ENCODE data around the gene CD300C.
"Not testable (repeated sequence)": the region's sequence is repeated elsewhere in the genome, so short reads cannot be mapped to it uniquely, and the experiment has no call there.

CD300C gene

DNA sequence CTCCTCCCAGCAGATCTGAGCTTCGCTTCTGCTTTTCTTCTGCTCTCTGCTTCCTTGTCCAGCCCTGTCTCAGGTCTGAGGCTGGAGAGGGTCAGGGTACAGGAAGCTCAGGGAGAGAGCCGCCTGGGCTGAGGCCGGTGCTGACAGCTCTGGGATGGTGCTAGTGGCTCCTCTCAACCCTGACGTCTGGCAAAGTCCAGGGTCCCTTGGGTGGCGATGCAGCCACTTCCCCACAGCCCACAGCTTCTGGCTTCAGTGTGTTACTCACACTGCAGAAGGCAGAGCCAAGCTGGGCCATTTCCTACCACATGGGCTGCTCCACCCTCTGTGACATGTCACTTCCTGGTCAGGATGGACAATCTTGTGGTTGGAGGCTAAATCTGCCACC is at the start of gene CD300C:
Gene CD300C (minus strand): TSS at position 273 of the 388 bp plus-strand sequence. CDS start 333 bp downstream, outside the sequence.
- peak; percentile 61 for DNase-seq

DNA sequence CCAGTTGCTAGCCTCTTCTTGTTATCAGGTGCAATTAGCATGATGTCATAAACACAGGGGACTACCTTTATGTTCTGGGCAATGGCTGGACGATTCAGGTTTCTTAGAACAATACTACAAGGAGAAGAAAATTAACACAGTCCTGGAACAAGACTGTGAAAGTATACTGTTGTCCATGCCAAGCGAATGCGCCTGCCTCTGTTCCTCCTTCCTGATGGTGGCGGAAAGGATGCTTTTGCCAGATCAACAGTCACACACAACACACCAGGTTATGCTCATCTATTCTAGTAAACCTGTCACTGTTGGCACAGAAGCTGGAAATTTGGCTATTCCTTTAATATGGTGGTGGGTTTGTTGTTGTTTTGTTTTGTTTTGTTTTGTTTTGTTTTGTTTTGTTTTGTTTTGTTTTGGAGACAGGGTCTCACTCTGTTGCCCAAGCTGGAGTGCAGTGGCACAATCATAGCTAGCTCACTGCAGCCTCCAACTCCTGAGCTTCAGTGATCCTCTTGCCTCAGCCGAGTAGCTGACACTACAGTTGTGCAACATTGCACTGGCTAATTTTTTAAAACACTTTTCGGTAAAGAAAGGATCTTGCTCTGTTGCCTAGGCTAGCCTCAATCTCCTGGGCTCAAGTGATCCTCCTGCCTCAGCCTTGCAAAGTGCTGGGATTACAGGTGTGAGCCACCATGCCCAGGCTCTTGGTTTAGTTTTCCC is 49.3 kb upstream of the CD300C start:
- DNase-seq: no peak

DNA sequence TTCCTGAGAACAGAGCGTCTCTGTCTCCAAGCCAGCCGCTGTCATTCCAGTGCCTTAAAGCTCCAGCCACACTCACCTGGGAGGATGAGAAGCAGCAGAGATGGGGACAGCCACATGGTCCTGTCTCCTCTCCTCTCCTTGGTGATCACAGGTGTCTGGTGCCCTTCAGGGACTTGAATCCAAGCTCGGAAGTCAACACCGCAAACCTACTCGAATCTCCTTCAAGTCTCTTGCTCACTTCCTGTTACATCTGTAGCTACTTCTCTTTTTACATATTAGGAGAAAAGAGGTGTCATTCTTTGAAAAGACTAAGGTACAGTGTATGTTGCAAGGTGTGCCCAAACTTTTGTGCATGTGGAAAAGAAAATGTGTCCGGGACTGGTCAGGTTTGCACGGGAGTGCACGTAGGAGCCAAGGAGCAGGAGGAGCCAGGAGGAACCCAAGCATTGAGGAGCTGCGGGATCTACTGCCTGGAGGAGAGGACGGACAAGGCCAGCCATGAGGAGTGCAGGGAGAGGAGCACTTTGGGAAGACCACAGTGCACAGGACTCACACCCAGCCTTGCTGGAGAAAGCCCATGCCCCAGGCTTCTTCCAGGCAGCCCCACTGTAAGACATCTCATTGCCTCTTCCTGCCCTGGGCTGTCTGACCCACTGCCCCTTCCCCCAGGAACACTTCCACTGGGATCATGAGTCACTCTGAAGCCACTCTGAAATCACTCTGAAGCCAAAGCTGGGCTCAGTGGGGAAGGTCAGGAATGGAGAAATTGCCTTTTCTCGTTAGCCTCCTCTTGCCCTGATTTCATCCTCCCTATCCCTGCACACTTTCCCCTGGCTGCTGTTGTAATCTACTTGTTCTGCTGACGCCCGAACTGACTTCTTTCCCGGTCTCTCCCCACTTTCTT is 46.4 kb upstream of the CD300C start, which contains the start of gene CD300LD:
Gene CD300LD (minus strand): TSS at position 197 of the 904 bp plus-strand sequence. CDS start 81 bp downstream, at position 116.
- DNase-seq: no peak

DNA sequence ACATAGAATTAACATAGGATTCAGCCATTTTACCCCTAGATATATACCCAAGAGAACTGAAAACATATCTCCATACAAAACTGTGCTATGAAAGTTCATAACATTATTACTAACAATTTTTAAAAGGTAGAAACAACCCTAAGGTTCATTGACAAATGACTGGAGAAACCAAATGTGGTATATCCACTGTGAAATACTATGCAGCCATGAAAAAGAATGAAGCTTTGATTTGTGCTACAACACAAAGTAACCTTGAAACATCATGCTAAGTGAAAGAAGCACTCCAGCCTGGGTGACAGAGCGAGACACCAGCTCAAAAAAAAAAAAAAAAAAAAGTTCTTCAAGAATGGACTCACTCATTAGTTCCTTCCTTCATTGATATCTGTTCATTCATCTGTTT is 45.6 kb upstream of the CD300C start:
- no peak for DNase-seq

DNA sequence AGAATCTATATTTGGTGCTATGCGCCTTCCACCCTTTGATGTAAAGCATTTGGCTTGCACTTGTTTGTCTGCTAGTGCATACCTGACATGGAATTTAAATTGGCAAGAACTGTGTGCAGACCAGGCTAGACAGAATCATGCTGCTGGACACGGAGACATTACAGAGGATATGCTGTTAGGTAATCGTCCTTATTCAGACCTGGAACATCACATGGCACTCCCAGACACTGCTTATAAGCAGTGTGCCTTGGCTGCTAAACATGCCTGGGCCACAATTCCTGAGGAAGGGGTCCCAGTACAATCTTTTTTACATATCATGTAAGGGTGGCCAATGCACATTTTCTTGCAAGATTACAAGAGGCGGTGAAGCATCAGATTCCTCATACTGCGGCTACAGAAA is 39.8 kb upstream of the CD300C start:
- DNase-seq: no peak

DNA sequence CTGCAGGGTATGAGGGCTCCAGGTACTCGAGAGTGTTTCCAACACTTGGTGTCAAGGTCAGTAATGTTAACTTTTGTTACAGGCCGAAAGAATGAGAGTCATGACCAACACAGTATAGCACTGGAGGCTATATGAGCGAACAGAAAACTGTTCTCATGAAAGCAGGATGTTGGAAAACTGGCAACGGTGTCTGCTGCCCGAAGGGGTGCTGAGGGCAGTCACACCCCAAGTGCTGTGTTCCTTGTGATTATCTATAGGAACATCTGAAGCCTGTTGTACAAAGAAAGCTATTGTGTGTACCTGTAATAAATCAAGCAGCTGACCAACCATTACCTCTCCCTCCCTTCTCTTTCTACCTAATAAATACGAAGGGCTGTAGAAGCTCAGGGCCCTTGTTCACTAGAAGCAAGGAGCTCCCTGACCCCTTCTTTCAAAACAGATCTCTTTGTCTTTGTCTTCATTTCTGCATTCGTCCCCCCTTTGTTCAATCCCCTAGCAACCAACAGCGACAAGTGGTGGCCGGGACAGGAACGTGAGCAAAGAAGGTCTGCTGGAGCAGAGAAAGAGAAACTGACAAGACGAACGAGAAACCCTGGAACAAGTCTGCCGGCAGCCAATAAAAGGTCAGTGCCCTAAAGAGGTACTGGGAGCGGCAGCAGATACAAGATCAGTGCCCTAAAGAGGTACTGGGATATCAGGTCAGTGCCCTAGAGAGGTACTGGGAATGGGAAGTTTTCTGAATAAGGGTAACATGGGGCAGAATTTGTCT is 38.6 kb upstream of the CD300C start:
- no peak for DNase-seq

DNA sequence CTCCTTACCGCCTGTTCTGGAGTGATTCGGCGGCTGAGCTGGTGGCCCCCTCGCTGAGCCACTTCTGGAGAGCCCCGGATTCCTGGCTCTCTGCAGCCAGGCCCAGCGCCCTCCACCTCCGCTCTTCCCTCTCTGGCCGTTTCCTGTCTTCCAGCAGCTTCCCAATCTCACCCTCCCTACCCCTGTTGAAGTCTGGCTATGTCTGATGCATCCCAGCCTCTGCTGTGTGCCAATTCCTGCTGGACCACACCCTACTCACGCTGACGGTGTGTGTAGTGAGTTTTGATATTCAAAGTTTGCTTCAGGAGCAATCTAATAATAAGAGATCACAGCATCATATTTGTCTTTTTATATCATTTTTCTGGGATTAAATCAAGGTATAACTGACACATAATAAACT is 36.7 kb upstream of the CD300C start:
- DNase-seq: no peak

DNA sequence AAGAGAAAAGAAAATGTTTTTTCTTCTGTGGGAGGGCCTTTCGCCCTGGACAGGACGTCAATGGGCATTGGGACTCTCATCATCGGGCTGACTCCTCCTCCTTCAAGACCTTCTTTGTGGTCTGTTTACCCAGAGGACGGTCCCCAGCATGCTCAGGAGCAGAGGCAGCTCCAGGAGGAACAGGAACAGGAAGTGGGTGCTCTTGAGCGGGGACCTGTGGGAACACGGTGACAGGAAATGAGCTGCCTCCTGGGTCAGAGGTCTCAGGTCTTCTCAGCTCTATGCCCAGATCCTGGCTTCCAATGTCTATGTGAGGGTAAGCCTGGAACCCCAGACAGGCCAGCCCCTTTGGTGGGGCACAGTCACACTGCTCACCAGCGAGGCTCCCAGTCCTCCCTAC is 34.0 kb upstream of the CD300C start:
- no peak for DNase-seq

DNA sequence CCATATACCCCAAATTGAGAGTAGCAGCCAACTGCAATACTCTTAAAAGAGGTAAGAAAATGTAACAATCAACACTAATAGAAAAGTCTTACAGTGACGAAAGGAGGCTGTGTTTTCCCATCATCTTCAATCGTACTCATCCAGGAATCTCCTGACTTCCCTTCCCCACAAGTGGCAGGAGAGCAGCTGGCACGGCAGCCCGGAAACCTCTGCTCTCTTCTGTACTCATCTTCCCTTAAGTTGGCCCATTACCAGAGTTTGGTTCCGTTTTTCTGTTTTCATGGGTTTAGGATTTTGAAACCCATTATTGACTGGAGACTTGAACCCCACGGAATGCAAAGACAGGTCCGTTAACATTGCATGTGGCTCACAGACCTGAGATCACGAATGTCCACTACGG is 33.1 kb upstream of the CD300C start:
- no peak for DNase-seq

DNA sequence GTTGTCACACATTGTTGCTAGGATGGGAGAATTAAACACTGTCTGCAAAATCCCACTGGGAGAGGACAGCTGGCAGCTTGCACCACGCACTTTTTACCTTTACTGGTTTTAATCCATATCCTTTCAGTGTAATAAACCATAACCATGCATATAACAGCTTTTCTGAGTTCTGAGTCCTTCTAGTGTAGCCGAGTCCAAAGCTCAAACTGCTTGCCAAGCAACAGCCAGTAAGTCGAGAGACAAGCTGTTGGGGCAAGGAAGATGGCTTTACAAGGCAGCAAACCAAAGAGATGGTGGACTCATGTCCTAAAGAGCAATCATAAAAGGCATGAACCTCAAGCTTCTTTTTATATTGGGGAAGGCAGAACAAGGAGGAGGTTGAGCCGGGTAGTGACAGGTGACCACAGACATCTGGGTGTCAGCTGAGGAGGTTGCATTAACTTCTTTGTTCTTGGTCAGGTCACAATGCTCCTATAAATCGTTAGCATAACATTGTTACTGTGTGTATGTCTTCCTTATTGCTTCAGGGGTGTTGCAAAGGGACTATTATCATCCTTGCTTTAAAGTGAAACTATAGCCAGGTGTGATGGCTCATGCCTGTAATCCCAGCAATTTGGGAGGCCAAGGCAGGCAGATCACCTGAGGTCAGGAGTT is 28.7 kb upstream of the CD300C start:
- DNase-seq: no peak

DNA sequence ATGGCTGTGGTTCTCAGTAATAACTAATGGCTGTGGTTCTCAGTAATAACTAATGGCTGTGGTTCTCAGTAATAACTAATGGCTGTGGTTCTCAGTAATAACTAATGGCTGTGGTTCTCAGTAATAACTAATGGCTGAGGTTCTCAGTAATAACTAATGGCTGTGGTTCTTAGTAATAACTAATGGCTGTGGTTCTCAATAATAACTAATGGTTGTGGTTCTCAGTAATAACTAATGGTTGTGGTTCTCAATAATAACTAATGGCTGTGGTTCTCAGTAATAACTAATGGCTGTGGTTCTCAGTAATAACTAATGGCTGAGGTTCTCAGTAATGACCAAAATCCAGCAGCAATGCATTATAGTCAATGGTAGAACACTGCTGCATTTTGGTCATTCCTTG is 27.7 kb upstream of the CD300C start:
- DNase-seq: not testable (repeated sequence)

DNA sequence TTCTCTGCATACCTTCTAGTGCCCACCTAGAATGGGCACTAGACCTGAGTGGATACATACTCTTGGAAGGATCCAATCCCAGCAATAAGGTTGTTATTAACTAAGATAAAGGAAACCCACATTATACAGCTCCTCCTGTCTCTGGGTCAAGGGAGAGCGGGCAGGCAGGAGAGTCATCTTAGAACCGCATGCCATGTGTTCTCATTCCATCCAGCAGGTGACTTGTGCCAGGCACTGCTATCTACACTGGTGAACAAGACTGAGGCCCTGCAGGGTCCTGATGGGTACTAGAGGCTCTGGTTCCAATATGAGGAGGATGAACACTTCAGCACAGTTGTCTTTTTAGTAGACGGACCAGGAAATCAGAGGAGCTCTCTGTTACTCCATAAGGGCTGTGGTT is 27.3 kb upstream of the CD300C start:
- no peak for DNase-seq

DNA sequence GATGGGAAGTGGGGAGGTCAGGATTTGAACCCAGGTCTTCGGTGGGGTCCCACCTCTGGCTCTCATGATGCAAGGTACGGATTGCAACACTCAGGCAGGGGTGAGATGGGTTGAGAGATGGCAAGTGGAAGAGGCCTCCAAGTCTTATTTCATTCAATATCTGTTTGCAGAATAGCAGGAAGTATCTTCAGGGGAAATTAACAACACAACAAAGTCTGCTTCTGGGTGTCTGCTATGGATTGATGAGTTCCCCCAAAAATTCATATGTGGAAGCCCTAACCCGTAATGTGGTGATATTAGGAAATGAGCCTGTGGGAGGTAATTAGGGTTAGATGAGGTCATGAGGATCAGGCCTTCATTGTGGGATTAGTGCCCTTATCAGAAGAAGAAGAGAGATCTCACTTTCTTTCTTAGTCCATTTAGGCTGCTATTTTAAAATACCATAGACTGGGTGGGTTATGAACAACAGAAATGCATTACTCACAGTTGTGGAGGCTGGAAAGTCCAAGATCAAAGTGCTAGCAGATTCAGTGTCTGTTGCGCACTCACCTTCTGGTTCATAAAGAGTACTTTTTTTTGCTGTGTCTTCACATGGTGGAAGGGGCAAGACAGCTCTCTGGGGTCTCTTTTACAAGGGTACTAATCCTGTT is 25.8 kb upstream of the CD300C start:
- no peak for DNase-seq

DNA sequence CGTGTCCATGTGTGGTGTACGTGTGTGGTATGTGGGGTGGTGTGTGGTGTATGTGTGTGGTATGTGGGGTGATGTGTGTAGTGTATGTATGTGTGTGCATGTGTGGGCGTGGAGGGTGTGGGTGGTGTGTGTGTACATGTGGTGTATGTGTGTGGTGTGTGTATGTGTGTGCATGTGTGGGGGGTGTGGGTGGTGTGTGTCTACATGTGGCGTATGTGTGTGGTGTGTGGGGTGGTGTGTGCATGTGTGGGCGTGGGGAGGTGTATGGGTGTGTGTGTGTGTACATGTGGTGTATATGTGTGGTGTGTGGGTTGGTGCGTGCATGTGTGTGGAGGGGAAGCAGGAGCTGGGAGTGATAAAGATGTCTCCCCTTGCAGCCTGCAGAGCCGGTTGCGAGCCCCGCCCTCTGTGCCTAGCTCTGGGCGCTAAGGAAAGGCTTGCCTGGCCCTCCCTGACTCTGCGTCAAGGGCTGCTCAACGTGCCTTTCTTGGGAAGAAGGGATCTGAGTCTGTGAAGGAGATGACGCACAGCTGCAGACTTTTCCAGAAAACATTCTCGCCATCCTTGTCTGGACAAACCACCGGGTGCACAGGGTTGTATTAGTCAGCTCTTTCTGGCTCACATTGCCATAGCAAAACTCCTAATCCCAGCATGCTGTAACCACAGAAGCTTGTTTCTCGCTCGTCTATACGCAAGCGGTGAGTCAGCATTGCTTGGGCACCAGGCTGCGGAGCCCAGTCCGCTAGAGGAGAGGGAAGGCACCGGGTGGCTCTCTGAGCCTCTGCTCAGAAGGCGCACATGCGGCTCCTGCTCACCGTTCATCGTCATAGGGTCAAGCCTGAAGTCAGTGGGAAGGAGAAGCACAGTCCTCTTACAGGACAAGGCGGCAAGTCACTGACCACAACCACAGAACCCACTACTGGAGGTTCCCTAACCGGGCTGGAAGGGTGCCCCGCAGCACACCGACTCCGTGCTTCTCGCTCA is 23.4 kb upstream of the CD300C start:
- DNase-seq: no peak

DNA sequence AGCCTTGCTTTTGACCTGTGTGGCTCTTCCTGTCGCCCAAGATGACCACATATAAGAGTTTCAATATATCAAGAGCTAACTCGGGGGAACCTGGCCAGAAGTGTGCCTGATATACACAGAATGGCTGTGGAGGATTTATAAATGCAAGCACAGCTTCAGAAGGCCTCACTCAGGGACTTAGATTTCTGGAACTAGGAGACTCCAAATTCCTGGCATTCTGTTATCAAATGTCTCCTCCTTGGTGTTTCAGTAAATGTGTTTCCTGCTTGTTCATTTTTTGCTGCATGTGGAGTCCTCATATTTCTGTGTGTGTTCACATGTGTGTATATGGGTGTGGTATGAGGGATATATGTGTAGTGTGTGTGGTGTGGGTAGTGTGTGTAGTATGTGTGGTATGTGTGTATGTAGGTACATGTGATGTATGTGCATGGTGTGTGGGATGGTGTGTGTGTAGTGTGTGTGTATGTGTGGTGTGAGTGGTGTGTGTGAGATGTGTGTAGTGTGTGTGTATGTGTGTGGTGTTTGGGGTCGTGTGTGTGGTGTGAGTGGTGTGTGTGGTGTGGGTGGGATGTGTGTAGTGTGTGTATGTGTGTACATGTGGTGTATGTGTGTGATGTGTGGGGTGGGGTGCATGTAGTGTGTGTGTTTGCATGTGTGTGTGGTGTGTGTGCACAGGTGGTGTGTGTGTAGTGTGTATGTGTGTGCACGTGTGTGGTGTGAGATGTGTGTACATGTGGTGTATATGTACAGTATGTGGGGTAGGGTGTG is 22.4 kb upstream of the CD300C start:
- no peak for DNase-seq

DNA sequence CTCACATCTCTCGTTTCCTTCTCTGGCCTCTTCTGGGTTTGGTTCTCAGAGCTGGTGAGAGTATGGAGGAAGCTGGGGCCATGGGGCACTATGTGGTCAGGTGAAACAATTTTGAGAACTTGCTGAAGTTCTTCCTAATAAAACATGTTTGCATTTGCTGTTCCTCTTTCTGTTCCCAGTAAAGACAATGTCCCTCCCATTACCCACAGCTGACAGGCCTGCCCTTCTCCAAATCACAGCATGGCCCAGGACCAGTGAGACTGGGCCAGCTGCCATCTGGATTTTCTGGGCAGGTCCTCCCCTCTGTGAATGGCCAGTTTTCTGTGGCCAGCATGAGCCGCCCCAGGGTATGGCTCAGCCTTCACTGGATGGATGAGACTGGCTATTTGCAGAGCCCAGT is 21.5 kb upstream of the CD300C start, which contains the start of gene CD300H:
Gene CD300H (minus strand): TSS at position 113 of the 400 bp plus-strand sequence.
- DNase-seq: no peak

DNA sequence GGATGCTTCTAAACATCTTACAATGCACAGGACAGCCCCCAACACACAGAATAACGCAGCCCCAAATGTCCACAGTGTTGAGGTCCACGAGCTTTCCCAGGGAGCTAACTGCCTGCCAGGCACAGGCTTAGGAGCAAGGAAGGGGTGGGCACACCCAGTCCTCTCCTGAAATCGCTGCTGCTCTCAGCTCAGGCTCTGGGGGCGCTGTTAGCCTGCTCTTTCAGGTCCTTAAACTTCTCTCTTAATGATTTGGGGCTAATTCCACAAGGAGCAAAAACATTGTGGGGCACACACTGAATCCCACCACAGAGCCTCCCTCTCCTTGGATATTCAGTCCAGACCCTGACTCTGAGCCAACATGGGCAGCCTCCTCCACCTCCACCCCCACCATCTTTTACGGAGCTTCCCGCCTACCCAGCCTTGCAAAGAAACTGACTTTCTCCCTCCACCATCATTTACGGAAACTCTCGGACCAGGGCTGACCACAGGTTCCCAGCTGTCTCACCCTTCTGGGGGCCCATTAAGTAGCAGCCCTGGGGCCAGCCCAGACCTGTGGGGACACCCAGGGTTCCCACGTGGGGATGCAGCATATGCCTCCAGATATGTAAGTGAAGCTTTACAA is 20.3 kb upstream of the CD300C start:
- DNase-seq: no peak

DNA sequence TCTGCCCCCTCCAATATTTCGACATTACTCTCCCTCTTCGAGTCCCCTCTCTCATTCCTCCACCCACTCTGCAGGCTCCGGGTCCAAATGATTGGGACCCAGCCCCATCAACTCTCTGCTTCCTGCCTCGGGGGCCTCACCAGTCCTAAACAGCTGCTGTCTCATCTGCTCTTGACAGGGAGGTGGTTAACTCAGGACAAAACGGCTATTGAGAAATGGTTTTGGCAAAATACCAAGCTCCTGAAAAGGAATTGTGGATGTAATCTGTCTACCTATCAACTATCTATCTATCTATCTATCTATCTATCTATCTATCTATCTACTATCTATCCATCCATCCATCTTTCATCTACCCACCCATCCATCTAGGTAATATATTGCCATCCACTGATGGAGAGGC is 19.2 kb upstream of the CD300C start:
- no peak for DNase-seq

DNA sequence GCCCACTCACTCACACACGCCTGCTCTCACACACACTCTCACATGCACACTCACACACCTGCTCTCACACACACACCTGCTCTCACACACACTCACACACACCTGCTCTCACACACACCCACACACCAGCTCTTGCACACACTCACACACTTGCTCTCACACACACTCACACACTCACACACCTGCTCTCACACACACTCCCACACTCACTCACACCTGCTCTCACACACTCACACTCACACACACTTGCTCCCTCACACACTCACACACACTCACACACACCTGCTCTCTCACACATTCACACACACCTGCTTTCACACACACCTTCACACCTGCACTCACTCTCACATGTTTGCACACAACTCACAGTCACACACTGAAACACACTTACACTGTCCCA is 17.4 kb upstream of the CD300C start:
- DNase-seq: no peak

DNA sequence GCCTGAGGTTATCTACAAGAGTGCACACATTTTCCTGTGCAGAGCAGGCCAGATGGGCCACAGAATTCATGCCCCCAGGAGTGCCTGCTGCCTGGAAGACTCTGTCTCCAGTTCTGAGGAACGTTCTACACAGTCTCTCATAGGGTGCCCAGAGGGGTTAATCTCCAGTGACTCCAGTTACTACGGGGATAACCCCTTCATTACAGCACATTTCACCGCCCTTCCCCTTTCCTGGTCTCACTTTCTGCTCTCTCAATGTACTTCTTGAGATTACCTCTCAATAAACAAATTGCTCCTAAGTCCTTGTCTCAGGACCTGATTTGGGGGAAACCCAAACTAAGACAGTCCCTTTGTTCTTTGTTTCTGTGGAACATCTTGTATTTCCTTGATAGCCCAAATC is 15.7 kb upstream of the CD300C start:
- DNase-seq: no peak

Measured in NK-92 treated with Interleukin-12 subunit alpha and Interleukin-12 subunit beta, amount 100 ng/mL, for 24 hours (cell line).